SU-DHL-6 (cell line): ENCODE measurements around the gene ST7L.

Experiments
- H2AFZ ChIP-seq: fragments of 200-600 bp; sonication (generic); 2 replicates; pipeline ENCODE4 v1.6.1; 2014; ENCODE audit warnings: low read depth, mild to moderate bottlenecking, moderate library complexity, mixed read lengths, antibody characterized with exemption, low read length; ENCODE audit not compliant: severe bottlenecking
- H3F3A ChIP-seq: fragments of 200-600 bp; shearing (Covaris generic); 2 replicates; pipeline ENCODE4 v1.6.0; 2016; ENCODE audit warnings: antibody characterized with exemption, mild to moderate bottlenecking; ENCODE audit not compliant: insufficient read depth
- H3K27ac ChIP-seq: fragments of 200-600 bp; sonication (generic); 2 replicates; pipeline ENCODE4 v1.5.1; 2016; ENCODE audit warnings: low read depth, mild to moderate bottlenecking, low read length, moderate library complexity, mixed read lengths
- H3K27me3 ChIP-seq: fragments of 200-600 bp; sonication (generic), shearing (Covaris generic); 2 replicates; pipeline ENCODE4 v1.6.0; 2014; ENCODE audit warnings: mild to moderate bottlenecking, low read length
- H3K36me3 ChIP-seq: fragments of 200-600 bp; sonication (generic); 2 replicates; pipeline ENCODE4 v1.6.1; 2014; ENCODE audit warnings: mild to moderate bottlenecking, low read length, mixed read lengths
- H3K4me2 ChIP-seq: fragments of 300-600, 200-600 bp; shearing (Covaris generic), sonication (generic); 2 replicates; pipeline ENCODE4 v1.6.0; 2014; ENCODE audit warnings: low read length, low read depth, mild to moderate bottlenecking; ENCODE audit not compliant: poor library complexity, severe bottlenecking
- H3K4me3 ChIP-seq: fragments of 200-600 bp; sonication (generic); 2 replicates; pipeline ENCODE4 v1.5.1; 2014; ENCODE audit warnings: antibody characterized with exemption, low read length, mild to moderate bottlenecking, mixed read lengths; ENCODE audit not compliant: insufficient read depth, poor library complexity, severe bottlenecking
- H3K79me2 ChIP-seq: fragments of 200-600 bp; sonication (generic); 2 replicates; pipeline ENCODE4 v1.6.1; 2014; ENCODE audit warnings: mild to moderate bottlenecking, low read length, moderate library complexity; ENCODE audit not compliant: insufficient read depth
- H3K9ac ChIP-seq: fragments of 200-600 bp; sonication (generic); 2 replicates; pipeline ENCODE4 v1.7.0; 2014; ENCODE audit warnings: mild to moderate bottlenecking, low read length
- H3K9me2 ChIP-seq: fragments of 200-600 bp; sonication (generic); replicated peaks from 2 replicates; pipeline ENCODE4 v1.6.1; 2014; ENCODE audit warnings: low read length; ENCODE audit not compliant: insufficient read depth
- H3K9me3 ChIP-seq: fragments of 200-600 bp; sonication (generic); 2 replicates; pipeline ENCODE4 v1.6.1; 2014; ENCODE audit warnings: low read length, mixed read lengths; ENCODE audit not compliant: insufficient read depth
- H4K20me1 ChIP-seq: fragments of 200-600 bp; sonication (generic); 2 replicates; pipeline ENCODE4 v1.6.1; 2014; ENCODE audit warnings: low read depth, mild to moderate bottlenecking, antibody characterized with exemption, low read length, moderate library complexity, mixed read lengths
- CTCF ChIP-seq: fragments of 200-600 bp; sonication (generic); IDR thresholded peaks from one replicate; pipeline ENCODE4 v1.5.1; 2017; ENCODE audit warnings: antibody characterized with exemption, mild to moderate bottlenecking, low read length, moderate library complexity; ENCODE audit not compliant: insufficient read depth, poor library complexity, severe bottlenecking
- EZH2phosphoT487 ChIP-seq: fragments of 200-600 bp; sonication (generic), shearing (Covaris generic); conservative IDR thresholded peaks from 2 replicates; pipeline ENCODE4 v1.6.1; 2018; ENCODE audit warnings: mild to moderate bottlenecking, antibody characterized with exemption, low read length, moderate library complexity, mixed read lengths

ST7L gene

GRCh38 chr1:112629256-112629655 is 10.3 kb upstream of the ST7L start:
- Histone ChIP-seq H3K27ac (no peak overlapping the region), H3K79me2 (peaks cover 100% of the 10 kb centered on the region), H3K4me3 (no peak overlapping the region), H3K9me2 (no peaks in the 10 kb centered on the region), H4K20me1 (peaks cover 75% of the 10 kb centered on the region), H3K9ac (no peak overlapping the region), H3K27me3 (no peaks in the 10 kb centered on the region), H2AFZ (no peak overlapping the region), H3F3A (peaks cover 8% of the 10 kb centered on the region; the same call in 1 of the 2 replicates), H3K9me3 (no peaks in the 10 kb centered on the region), H3K36me3 (peaks cover 29% of the 10 kb centered on the region), H3K4me2 (no peak overlapping the region)
- TF ChIP-seq CTCF (no peak), EZH2phosphoT487 (no peak)

- Histone ChIP-seq H2AFZ (no peak overlapping the region), H3F3A (peaks cover 8% of the 10 kb centered on the region; the same call in 1 of the 2 replicates), H3K4me3 (no peak overlapping the region), H3K27ac (no peak overlapping the region), H3K27me3 (no peaks in the 10 kb centered on the region), H3K79me2 (peaks cover 100% of the 10 kb centered on the region), H4K20me1 (peaks cover 69% of the 10 kb centered on the region), H3K9me2 (no peaks in the 10 kb centered on the region), H3K9ac (no peak overlapping the region), H3K36me3 (peaks cover 26% of the 10 kb centered on the region), H3K9me3 (no peaks in the 10 kb centered on the region), H3K4me2 (no peak overlapping the region)
- TF ChIP-seq CTCF: no peak
- TF ChIP-seq EZH2phosphoT487: no peak
Observed at GRCh38 chr1:112628516-112628915, 9.6 kb upstream of the ST7L start.

GRCh38 chr1:112626887-112627286 is 7.9 kb upstream of the ST7L start:
- Histone ChIP-seq H3K9ac (no peak overlapping the region), H4K20me1 (peaks cover 58% of the 10 kb centered on the region), H3K9me2 (no peaks in the 10 kb centered on the region), H3K79me2 (peaks cover 100% of the 10 kb centered on the region), H3K9me3 (no peaks in the 10 kb centered on the region), H3K4me2 (no peak overlapping the region), H3K27ac (no peak overlapping the region), H2AFZ (no peak overlapping the region), H3K36me3 (peaks cover 20% of the 10 kb centered on the region), H3K27me3 (no peaks in the 10 kb centered on the region), H3K4me3 (no peak overlapping the region), H3F3A (peaks cover 8% of the 10 kb centered on the region)
- TF ChIP-seq EZH2phosphoT487 (no peak), CTCF (no peak)
